CD4-positive, CD25-positive, alpha-beta regulatory T cell (primary cell): ENCODE results near the gene CACNB2. TPM values are rescaled to one million over a fixed set of nuclear protein-coding genes. Genes with fewer than 3 reads are reported as not detected.

ENCODE experiments used
- ATAC-seq, 2 donors: fragments of 150-1000 bp; cut with Tn5 transposase; one replicate each; pipeline ENCODE4 v1.10.0; 2021; ENCODE audit warnings: low read depth in 2 of 2, moderate number of reproducible peaks in 2 of 2, moderate library complexity in 1 of 2
- DNase-seq, 3 donors: peaks; one replicate each; pipeline versions ENCODE4 v3.0.0 to v3.0.0-alpha.2; 2012 to 2022; ENCODE audit warnings: mixed read lengths in 1 of 3
- H3K27ac ChIP-seq: one replicate; pipeline ENCODE4 v1.7.0; 2013; ENCODE audit warnings: mild to moderate bottlenecking, low read length; ENCODE audit not compliant: insufficient read depth, poor library complexity, severe bottlenecking
- H3K27me3 ChIP-seq: one replicate; pipeline ENCODE4 v1.7.0; 2013; ENCODE audit warnings: low read length; ENCODE audit not compliant: control insufficient read depth, insufficient read depth
- H3K36me3 ChIP-seq: one replicate; pipeline ENCODE4 v1.7.0; 2013; ENCODE audit warnings: mild to moderate bottlenecking, low read length, moderate library complexity; ENCODE audit not compliant: control insufficient read depth, insufficient read depth
- H3K4me1 ChIP-seq: 2 replicates; pipeline ENCODE4 v1.7.0; 2013; ENCODE audit warnings: mild to moderate bottlenecking, low read length; ENCODE audit not compliant: insufficient read depth, control insufficient read depth, poor library complexity, severe bottlenecking
- H3K4me3 ChIP-seq: one replicate; pipeline ENCODE4 v1.7.0; 2013; ENCODE audit warnings: low read depth, mild to moderate bottlenecking, low read length, moderate library complexity
- H3K9me3 ChIP-seq, 2 experiments: 1 replicate in 1 of 2; 2 replicates in 1 of 2; pipeline ENCODE4 v1.7.0; 2013; ENCODE audit warnings: low read length in 2 of 2, mild to moderate bottlenecking in 1 of 2, moderate library complexity in 1 of 2; ENCODE audit not compliant: control insufficient read depth in 2 of 2
- H3K27ac Mint-ChIP-seq, 3 donors: one replicate each; pipeline ENCODE4 v1.8.0; 2020 to 2022; ENCODE audit warnings: mild to moderate bottlenecking in 3 of 3, mixed read lengths in 3 of 3, moderate library complexity in 2 of 3
- H3K27me3 Mint-ChIP-seq: one replicate; pipeline ENCODE4 v1.8.0; 2022; ENCODE audit warnings: mild to moderate bottlenecking, mixed read lengths
- H3K36me3 Mint-ChIP-seq: one replicate; pipeline ENCODE4 v1.8.0; 2020; ENCODE audit warnings: mixed read lengths
- H3K4me1 Mint-ChIP-seq, 4 donors: one replicate each; pipeline ENCODE4 v1.8.0; 2020 to 2022; ENCODE audit warnings: mixed read lengths in 4 of 4, mild to moderate bottlenecking in 1 of 4
- H3K4me3 Mint-ChIP-seq, 4 donors: one replicate each; pipeline ENCODE4 v1.8.0; 2020 to 2022; ENCODE audit warnings: mild to moderate bottlenecking in 4 of 4, mixed read lengths in 4 of 4, moderate library complexity in 3 of 4
- H3K9me3 Mint-ChIP-seq, 7 donors: one replicate each; pipeline ENCODE4 v1.8.0; 2020 to 2022; ENCODE audit warnings: mixed read lengths in 7 of 7, mild to moderate bottlenecking in 3 of 7, moderate library complexity in 2 of 7
- polyA plus RNA-seq, 4 donors: library from polyadenylated mRNA; unstranded; fragments of 300-500 nt; fragmentation: Illumina TruSeq; gene quantifications; one replicate each; pipeline ENCODE4 v1.2.3, GENCODE V29; 2021
- total RNA-seq: library from RNA; stranded (reverse); gene quantifications from one replicate; pipeline ENCODE4 v1.2.3, GENCODE V29; 2022

CACNB2 gene
- total and polyA plus RNA-seq, 5 donors from 2014 or later, result 0.39 to 0.80 (median 0.49) TPM

DNA sequence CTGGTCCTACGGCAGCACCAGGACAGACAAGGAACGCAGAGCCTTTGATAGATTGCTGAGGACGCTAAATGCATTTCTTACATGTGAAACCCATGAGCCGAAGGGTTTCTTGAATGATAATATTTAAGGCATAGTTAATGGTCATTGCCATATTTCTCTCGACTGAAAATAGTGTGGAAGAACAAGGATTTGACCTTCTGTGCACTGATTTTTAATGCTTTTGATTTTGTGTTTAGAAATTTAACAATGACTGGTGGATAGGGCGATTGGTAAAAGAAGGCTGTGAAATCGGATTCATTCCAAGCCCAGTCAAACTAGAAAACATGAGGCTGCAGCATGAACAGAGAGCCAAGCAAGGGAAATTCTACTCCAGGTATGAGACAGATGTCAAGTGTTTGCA lies 360.4 kb downstream of the CACNB2 start:
- Mint-ChIP-seq H3K27ac (peak overlapping the region in 1 of 3 donors; percentile 30), H3K36me3 (no peaks in the 10 kb centered on the region), H3K27me3 (peaks cover 7% of the 10 kb centered on the region), H3K9me3 (peaks cover 0 to 2% (median 0%) of the 10 kb centered on the region in 7 donors), H3K4me3 (no peak overlapping the region), H3K4me1 (peaks cover 3 to 18% (median 8%) of the 10 kb centered on the region in 4 donors)
- ATAC-seq, result no peak
- Histone ChIP-seq H3K36me3 (no peaks in the 10 kb centered on the region), H3K9me3 (no peaks in the 10 kb centered on the region), H3K27ac (no peak overlapping the region), H3K4me3 (no peak overlapping the region), H3K27me3 (peaks cover 2% of the 10 kb centered on the region), H3K4me1 (no peaks in the 10 kb centered on the region)
- no peak for DNase-seq

DNA sequence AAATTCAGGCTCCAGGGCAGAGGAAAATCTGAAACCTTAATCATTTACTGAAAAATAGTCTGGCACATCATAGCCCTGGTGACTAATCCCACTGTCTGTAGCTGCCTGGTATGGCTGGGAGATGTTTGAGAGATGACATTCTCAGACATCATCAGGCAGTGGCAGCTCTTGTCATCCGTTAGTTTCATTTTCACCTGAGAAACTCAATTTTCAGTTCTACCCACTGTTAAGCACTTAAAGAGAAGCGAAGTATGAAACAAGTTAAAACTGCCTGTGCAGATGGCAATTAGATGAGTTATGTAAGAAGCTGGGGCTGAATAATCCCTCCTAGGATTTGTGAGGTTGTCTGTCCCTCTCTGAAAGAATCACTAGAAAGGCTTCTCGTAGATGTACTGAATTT lies 361.0 kb downstream of the CACNB2 start:
- Histone ChIP-seq H3K36me3 (no peaks in the 10 kb centered on the region), H3K4me3 (peak overlapping the region; percentile 51), H3K4me1 (no peaks in the 10 kb centered on the region), H3K27me3 (peaks cover 2% of the 10 kb centered on the region), H3K9me3 (no peaks in the 10 kb centered on the region), H3K27ac (peak overlapping the region; percentile 34)
- DNase-seq (peak in 1 of 3 donors; percentile 57), ATAC-seq (peak in 1 of 2 donors; percentile 47)
- H3K36me3 Mint-ChIP-seq, result no peaks in the 10 kb centered on the region
- peaks cover 3 to 18% (median 8%) of the 10 kb centered on the region in 4 donors for H3K4me1 Mint-ChIP-seq
- H3K27me3 Mint-ChIP-seq, result peaks cover 7% of the 10 kb centered on the region
- H3K9me3 Mint-ChIP-seq, result peaks cover 0 to 2% (median 0%) of the 10 kb centered on the region in 7 donors
- peak overlapping the region in 2 of 3 donors; percentile 30 to 66 for H3K27ac Mint-ChIP-seq
- peak overlapping the region; percentile 62 to 89 (median 68) for H3K4me3 Mint-ChIP-seq

DNA sequence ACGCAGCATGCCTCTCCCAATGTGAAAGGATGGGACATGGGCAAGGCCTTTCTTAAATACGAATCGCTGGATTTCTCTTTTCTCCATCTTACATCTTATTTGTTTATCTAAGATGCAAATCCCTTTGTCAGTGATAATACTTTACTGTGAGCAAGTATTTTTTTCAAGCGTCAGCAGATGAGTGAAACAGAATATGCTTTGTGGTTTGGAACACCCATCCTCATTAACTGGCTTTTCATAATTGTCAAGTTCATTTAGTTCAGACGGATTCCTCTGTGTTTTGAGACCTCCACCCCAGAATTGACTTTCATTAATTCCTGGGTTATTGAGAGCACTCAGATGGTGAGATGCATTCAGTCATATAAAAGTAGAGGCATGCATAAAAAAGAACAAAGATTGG lies 361.4 kb downstream of the CACNB2 start:
- peaks cover 7% of the 10 kb centered on the region for H3K27me3 Mint-ChIP-seq
- peak overlapping the region in 1 of 3 donors; percentile 66 for H3K27ac Mint-ChIP-seq
- peaks cover 0 to 2% (median 0%) of the 10 kb centered on the region in 7 donors for H3K9me3 Mint-ChIP-seq
- Histone ChIP-seq H3K27me3 (peaks cover 2% of the 10 kb centered on the region), H3K9me3 (no peaks in the 10 kb centered on the region), H3K4me1 (no peaks in the 10 kb centered on the region), H3K27ac (peak overlapping the region; percentile 34), H3K36me3 (no peaks in the 10 kb centered on the region), H3K4me3 (peak overlapping the region; percentile 51)
- DNase-seq (peak in 1 of 3 donors; percentile 29), ATAC-seq (no peak)
- peaks cover 3 to 18% (median 8%) of the 10 kb centered on the region in 4 donors for H3K4me1 Mint-ChIP-seq
- no peaks in the 10 kb centered on the region for H3K36me3 Mint-ChIP-seq
- H3K4me3 Mint-ChIP-seq, result peak overlapping the region; percentile 62 to 89 (median 68)

GRCh38 chr10:18504161-18504560 lies 363.9 kb downstream of the CACNB2 start:
- Mint-ChIP-seq H3K27ac (no peak overlapping the region), H3K27me3 (peaks cover 7% of the 10 kb centered on the region), H3K9me3 (peaks cover 0 to 2% (median 0%) of the 10 kb centered on the region in 7 donors), H3K4me3 (no peak overlapping the region), H3K4me1 (peaks cover 3 to 18% (median 8%) of the 10 kb centered on the region in 4 donors), H3K36me3 (no peaks in the 10 kb centered on the region)
- no peak for DNase-seq
- no peaks in the 10 kb centered on the region for H3K4me1 ChIP-seq
- no peak overlapping the region for H3K4me3 ChIP-seq
- H3K9me3 ChIP-seq, result no peaks in the 10 kb centered on the region
- H3K27ac ChIP-seq, result no peak overlapping the region
- peaks cover 2% of the 10 kb centered on the region for H3K27me3 ChIP-seq
- ATAC-seq, result no peak
- H3K36me3 ChIP-seq, result no peaks in the 10 kb centered on the region

- Histone ChIP-seq H3K4me3 (no peak overlapping the region), H3K9me3 (no peaks in the 10 kb centered on the region), H3K4me1 (no peaks in the 10 kb centered on the region), H3K27me3 (peaks cover 2% of the 10 kb centered on the region), H3K27ac (no peak overlapping the region), H3K36me3 (no peaks in the 10 kb centered on the region)
- peaks cover 3 to 18% (median 8%) of the 10 kb centered on the region in 4 donors for H3K4me1 Mint-ChIP-seq
- no peaks in the 10 kb centered on the region for H3K36me3 Mint-ChIP-seq
- H3K27me3 Mint-ChIP-seq, result peaks cover 6% of the 10 kb centered on the region
- peaks cover 0 to 2% (median 0%) of the 10 kb centered on the region in 7 donors for H3K9me3 Mint-ChIP-seq
- no peak overlapping the region for H3K4me3 Mint-ChIP-seq
- ATAC-seq, result no peak
- H3K27ac Mint-ChIP-seq, result no peak overlapping the region
- no peak for DNase-seq
Observed at GRCh38 chr10:18505456-18506118, 365.4 kb downstream of the CACNB2 start.

DNA sequence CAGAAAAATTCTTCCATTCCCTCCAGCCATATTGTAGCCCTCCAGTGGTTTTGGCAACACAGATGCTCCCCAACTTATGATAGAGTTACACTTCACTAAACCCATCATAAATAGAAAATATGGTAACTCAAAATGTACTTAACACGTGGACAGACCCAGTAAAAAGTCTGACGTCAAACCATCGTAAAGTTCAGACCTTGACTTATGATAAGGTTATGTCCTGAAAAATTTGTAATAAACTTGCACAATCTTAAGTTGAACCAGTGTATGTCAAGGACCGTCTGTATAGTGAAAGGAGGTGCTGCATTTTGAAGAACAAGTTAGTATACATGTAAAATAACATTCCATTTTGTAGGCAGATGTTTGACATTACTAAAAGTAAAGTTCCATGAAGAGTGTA lies 368.4 kb downstream of the CACNB2 start:
- H3K4me1 ChIP-seq, result no peaks in the 10 kb centered on the region
- no peak for DNase-seq
- H3K27me3 ChIP-seq, result peaks cover 2% of the 10 kb centered on the region
- ATAC-seq, result no peak
- H3K27ac ChIP-seq, result no peak overlapping the region
- H3K9me3 ChIP-seq, result no peaks in the 10 kb centered on the region
- H3K36me3 ChIP-seq, result peaks cover 5% of the 10 kb centered on the region
- Mint-ChIP-seq H3K27me3 (no peaks in the 10 kb centered on the region), H3K36me3 (peaks cover 8% of the 10 kb centered on the region), H3K4me1 (peaks cover 0 to 4% (median 0%) of the 10 kb centered on the region in 4 donors), H3K9me3 (peaks cover 0 to 9% (median 3%) of the 10 kb centered on the region in 7 donors), H3K4me3 (no peak overlapping the region), H3K27ac (no peak overlapping the region)
- H3K4me3 ChIP-seq, result no peak overlapping the region

DNA sequence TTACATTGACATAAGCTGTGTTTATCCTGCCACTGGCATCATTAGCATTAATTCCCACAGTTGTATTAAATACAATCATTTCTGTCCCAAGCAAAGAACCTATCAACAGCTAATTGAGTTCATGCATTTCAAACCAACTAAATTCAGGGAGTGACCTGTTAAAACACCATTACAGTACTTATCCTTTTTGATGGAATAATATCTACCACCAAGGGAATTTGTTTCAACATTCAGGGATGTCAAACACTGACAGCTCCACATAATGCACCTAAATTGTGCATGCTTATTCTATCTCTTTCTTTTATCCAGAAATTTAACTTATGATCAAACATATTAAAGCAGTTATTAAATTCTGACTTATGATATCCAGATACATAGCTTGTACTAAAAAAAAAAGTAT lies 374.3 kb downstream of the CACNB2 start:
- Histone ChIP-seq H3K36me3 (peaks cover 5% of the 10 kb centered on the region), H3K4me3 (no peak overlapping the region), H3K4me1 (no peaks in the 10 kb centered on the region), H3K27ac (no peak overlapping the region), H3K27me3 (no peaks in the 10 kb centered on the region), H3K9me3 (no peaks in the 10 kb centered on the region)
- Mint-ChIP-seq H3K4me3 (no peak overlapping the region), H3K27me3 (no peaks in the 10 kb centered on the region), H3K9me3 (peaks cover 0 to 9% (median 5%) of the 10 kb centered on the region in 7 donors), H3K4me1 (peaks cover 0 to 8% (median 0%) of the 10 kb centered on the region in 4 donors), H3K36me3 (peaks cover 17% of the 10 kb centered on the region), H3K27ac (peak overlapping the region in 1 of 3 donors; percentile 10)
- DNase-seq (no peak), ATAC-seq (no peak)

DNA sequence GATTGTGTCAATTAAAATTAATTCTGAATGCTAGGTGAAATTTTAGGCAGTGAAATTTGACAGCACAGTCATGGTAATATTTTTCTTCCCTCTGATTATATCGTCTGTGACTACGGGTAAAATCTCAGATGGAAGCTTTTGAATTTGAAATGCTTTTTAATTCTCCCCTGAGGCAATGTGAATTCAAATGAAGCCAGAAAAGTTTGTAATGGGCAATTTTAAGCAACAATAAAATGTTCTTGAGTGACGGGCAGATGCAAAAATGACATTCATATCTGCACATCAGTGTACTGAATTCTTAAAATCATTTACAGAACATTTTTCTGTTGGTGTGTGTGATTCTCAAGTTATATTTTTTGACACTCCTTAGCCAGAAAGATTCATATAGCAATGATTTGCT lies 376.6 kb downstream of the CACNB2 start:
- Mint-ChIP-seq H3K4me3 (no peak overlapping the region), H3K4me1 (peaks cover 0 to 9% (median 0%) of the 10 kb centered on the region in 4 donors), H3K36me3 (peaks cover 29% of the 10 kb centered on the region), H3K27me3 (no peaks in the 10 kb centered on the region), H3K9me3 (peaks cover 0 to 9% (median 6%) of the 10 kb centered on the region in 7 donors), H3K27ac (no peak overlapping the region)
- no peaks in the 10 kb centered on the region for H3K9me3 ChIP-seq
- H3K36me3 ChIP-seq, result peaks cover 5% of the 10 kb centered on the region
- H3K27ac ChIP-seq, result no peak overlapping the region
- DNase-seq (no peak), ATAC-seq (no peak)
- H3K4me1 ChIP-seq, result no peaks in the 10 kb centered on the region
- no peaks in the 10 kb centered on the region for H3K27me3 ChIP-seq
- no peak overlapping the region for H3K4me3 ChIP-seq
